H9 (cell line): ENCODE results near the gene DOCK2. TPM values are rescaled to one million over a fixed set of nuclear protein-coding genes. Genes with fewer than 3 reads are reported as not detected.

ENCODE experiments used
- DNase-seq: peaks from one replicate; pipeline ENCODE4 v3.0.0-alpha.2; 2017
- H2AFZ ChIP-seq: one replicate; pipeline ENCODE4 v1.6.1; 2013; ENCODE audit warnings: mild to moderate bottlenecking, low read length, control low read depth, moderate library complexity
- H2AK5ac ChIP-seq: 2 replicates; pipeline ENCODE4 v1.6.1; 2013; ENCODE audit warnings: low read length, control low read depth, mixed read lengths; ENCODE audit not compliant: insufficient read length
- H2BK120ac ChIP-seq: one replicate; pipeline ENCODE4 v1.6.1; 2013; ENCODE audit warnings: low read depth, mild to moderate bottlenecking, low read length, control low read depth, inconsistent platforms; ENCODE audit not compliant: poor library complexity, severe bottlenecking
- H2BK12ac ChIP-seq: 2 replicates; pipeline ENCODE4 v1.6.1; 2013; ENCODE audit warnings: low read length, control low read depth, mixed read lengths, low read depth; ENCODE audit not compliant: insufficient read length
- H2BK15ac ChIP-seq: 2 replicates; pipeline ENCODE4 v1.6.1; 2013; ENCODE audit warnings: low read depth, low read length, control low read depth
- H2BK20ac ChIP-seq: one replicate; pipeline ENCODE4 v1.6.1; 2013; ENCODE audit warnings: low read depth, mild to moderate bottlenecking, low read length, control low read depth, inconsistent platforms; ENCODE audit not compliant: poor library complexity, severe bottlenecking
- H2BK5ac ChIP-seq: 2 replicates; pipeline ENCODE4 v1.6.1; 2013; ENCODE audit warnings: low read length, control low read depth, mixed read lengths; ENCODE audit not compliant: insufficient read length
- H3K14ac ChIP-seq: 2 replicates; pipeline ENCODE4 v1.6.1; 2013; ENCODE audit warnings: low read length, control low read depth; ENCODE audit not compliant: insufficient read depth
- H3K18ac ChIP-seq: 2 replicates; pipeline ENCODE4 v1.6.1; 2013; ENCODE audit warnings: low read depth, mild to moderate bottlenecking, mixed read lengths, low read length, control low read depth; ENCODE audit not compliant: insufficient read length
- H3K23ac ChIP-seq: 2 replicates; pipeline ENCODE4 v1.6.1; 2013; ENCODE audit warnings: low read length, control low read depth, mixed read lengths, low read depth; ENCODE audit not compliant: insufficient read length
- H3K23me2 ChIP-seq: 2 replicates; pipeline ENCODE4 v1.6.1; 2013; ENCODE audit warnings: low read depth, mild to moderate bottlenecking, mixed read lengths, low read length, control low read depth; ENCODE audit not compliant: insufficient read length, poor library complexity, severe bottlenecking
- H3K27ac ChIP-seq: 2 replicates; pipeline ENCODE4 v1.5.1; 2013; ENCODE audit warnings: low read length, control low read depth, mixed read lengths, low read depth; ENCODE audit not compliant: insufficient read length
- H3K27me3 ChIP-seq: 2 replicates; pipeline ENCODE4 v1.6.1; 2013; ENCODE audit warnings: low read length, control low read depth, inconsistent platforms; ENCODE audit not compliant: insufficient read depth
- H3K4ac ChIP-seq: 2 replicates; pipeline ENCODE4 v1.6.1; 2013; ENCODE audit warnings: low read depth, mild to moderate bottlenecking, control low read depth, inconsistent platforms, low read length, moderate library complexity
- H3K4me1 ChIP-seq: 2 replicates; pipeline ENCODE4 v1.6.1; 2013; ENCODE audit warnings: low read length, control low read depth, inconsistent platforms; ENCODE audit not compliant: insufficient read depth
- H3K4me2 ChIP-seq: 2 replicates; pipeline ENCODE4 v1.6.1; 2013; ENCODE audit warnings: low read length, control low read depth, mixed read lengths; ENCODE audit not compliant: insufficient read length, insufficient read depth
- H3K56ac ChIP-seq: 2 replicates; pipeline ENCODE4 v1.6.1; 2013; ENCODE audit warnings: low read depth, mild to moderate bottlenecking, mixed read lengths, low read length, control low read depth; ENCODE audit not compliant: insufficient read length
- H3K79me1 ChIP-seq: 2 replicates; pipeline ENCODE4 v1.6.1; 2013; ENCODE audit warnings: low read depth, mild to moderate bottlenecking, moderate library complexity, low read length, control low read depth, inconsistent platforms; ENCODE audit not compliant: insufficient read depth, poor library complexity, severe bottlenecking
- H3K79me2 ChIP-seq: 2 replicates; pipeline ENCODE4 v1.6.1; 2013; ENCODE audit warnings: low read length, control low read depth, inconsistent platforms; ENCODE audit not compliant: insufficient read depth
- H3K9ac ChIP-seq: 2 replicates; pipeline ENCODE4 v1.6.1; 2013; ENCODE audit warnings: low read length, control low read depth, mixed read lengths; ENCODE audit not compliant: insufficient read length; ENCODE audit errors: extremely low read depth
- H3K9me3 ChIP-seq: one replicate; pipeline ENCODE4 v1.6.1; 2013; ENCODE audit warnings: low read depth, low read length, inconsistent platforms; ENCODE audit not compliant: control insufficient read depth
- H3T11ph ChIP-seq: one replicate; pipeline ENCODE4 v1.6.1; 2013; ENCODE audit warnings: mild to moderate bottlenecking, low read length, control low read depth, inconsistent platforms
- H4K20me1 ChIP-seq: one replicate; pipeline ENCODE4 v1.6.1; 2013; ENCODE audit not compliant: control insufficient read depth, insufficient read length, insufficient read depth
- H4K5ac ChIP-seq: 2 replicates; pipeline ENCODE4 v1.6.1; 2013; ENCODE audit warnings: low read depth, mild to moderate bottlenecking, mixed read lengths, low read length, control low read depth; ENCODE audit not compliant: insufficient read length
- H4K8ac ChIP-seq: replicated peaks from 2 replicates; pipeline ENCODE4 v1.6.1; 2013; ENCODE audit warnings: low read length, control low read depth, mixed read lengths, low read depth; ENCODE audit not compliant: insufficient read length
- H4K91ac ChIP-seq: 2 replicates; pipeline ENCODE4 v1.6.1; 2013; ENCODE audit warnings: low read depth, mild to moderate bottlenecking, moderate library complexity, mixed read lengths, low read length, control low read depth; ENCODE audit not compliant: insufficient read length
- H3K27ac Mint-ChIP-seq, 3 experiments: 2 replicates in 2 of 3; 3 replicates in 1 of 3; pipeline ENCODE4 v1.8.0; 2020 to 2021; ENCODE audit warnings: mixed read lengths in 3 of 3, mild to moderate bottlenecking in 1 of 3, moderate library complexity in 1 of 3
- H3K27me3 Mint-ChIP-seq: 2 replicates; pipeline ENCODE4 v1.8.0; 2021; ENCODE audit warnings: low read depth, mild to moderate bottlenecking, moderate library complexity, mixed read lengths
- H3K36me3 Mint-ChIP-seq, 3 experiments: 2 replicates in 2 of 3; 3 replicates in 1 of 3; pipeline ENCODE4 v1.8.0; 2020 to 2021; ENCODE audit warnings: low read depth in 3 of 3, mixed read lengths in 3 of 3; ENCODE audit not compliant: insufficient read depth in 1 of 3
- H3K4me1 Mint-ChIP-seq, 2 experiments: 2 replicates each; pipeline ENCODE4 v1.8.0; 2020; ENCODE audit warnings: mixed read lengths in 2 of 2
- H3K4me3 Mint-ChIP-seq, 2 experiments: 2 replicates in 1 of 2; 3 replicates in 1 of 2; pipeline ENCODE4 v1.8.0; 2020 to 2021; ENCODE audit warnings: mild to moderate bottlenecking in 2 of 2, mixed read lengths in 2 of 2, moderate library complexity in 1 of 2
- H3K9me3 Mint-ChIP-seq, 2 experiments: 2 replicates in 1 of 2; 3 replicates in 1 of 2; pipeline ENCODE4 v1.8.0; 2020; ENCODE audit warnings: mild to moderate bottlenecking in 2 of 2, mixed read lengths in 2 of 2, moderate library complexity in 1 of 2
- WGBS: extraction: QIAGEN DNeasy Blood & Tissue Kit; methylation state at CpG from one replicate; pipeline ENCODE4 v1.1.7; 2013; ENCODE audit warnings: missing lambda C conversion rate, low lambda C conversion rate, mixed read lengths; ENCODE audit not compliant: insufficient read length; ENCODE audit errors: extremely low coverage; 5-methylcytosine and 5-hydroxymethylcytosine counted together
- total RNA-seq: library from RNA; stranded (reverse); gene quantifications from 2 replicates; pipeline ENCODE4 v1.2.1, GENCODE V29; 2021
- TF ChIP-seq, protein P1 (sequence below): fragments of 200-600 bp; sonication (generic); conservative IDR thresholded peaks from 3 replicates; pipeline ENCODE4 v1.8.0; 2021; ENCODE audit warnings: antibody characterized with exemption, mild to moderate bottlenecking

The DOCK2 gene
- total RNA-seq, 1 experiment from 2014 or later: 7.8 TPM

DNA sequence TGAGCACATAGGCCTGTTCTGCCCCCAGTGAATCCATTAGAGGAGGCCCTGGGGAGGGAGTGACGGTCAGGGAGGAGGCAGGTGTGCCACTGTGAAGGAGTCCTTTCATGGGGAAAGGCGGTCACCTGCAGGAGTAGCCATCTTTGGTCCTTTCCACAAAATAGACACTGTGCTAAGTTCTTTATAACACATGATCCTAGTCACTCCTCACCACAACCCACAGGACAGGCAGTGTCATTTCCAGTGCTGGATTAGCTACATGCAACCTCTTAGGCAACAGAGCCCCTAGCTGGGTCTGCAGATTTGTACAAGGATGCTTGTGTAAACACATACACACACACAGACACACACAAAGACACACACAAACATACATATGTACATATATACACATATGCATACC lies 18.3 kb downstream of the DOCK2 start:
- Histone ChIP-seq H4K5ac (no peak overlapping the region), H2BK20ac (no peak overlapping the region), H2BK5ac (no peak overlapping the region), H3T11ph (no peak overlapping the region), H3K79me2 (no peaks in the 10 kb centered on the region), H2AK5ac (no peak overlapping the region), H2BK15ac (no peak overlapping the region), H3K9ac (no peak overlapping the region), H3K4me2 (no peak overlapping the region), H3K4ac (no peak overlapping the region), H2AFZ (no peak overlapping the region), H3K9me3 (no peaks in the 10 kb centered on the region), H3K14ac (no peak overlapping the region; the same call in 1 of the 2 replicates), H2BK120ac (no peak overlapping the region), H3K4me1 (no peaks in the 10 kb centered on the region), H4K20me1 (no peaks in the 10 kb centered on the region), H3K23ac (no peak overlapping the region), H4K8ac (no peak overlapping the region), H4K91ac (no peak overlapping the region), H3K79me1 (no peaks in the 10 kb centered on the region), H3K23me2 (no peaks in the 10 kb centered on the region), H2BK12ac (no peak overlapping the region), H3K18ac (no peak overlapping the region), H3K27ac (no peak overlapping the region), H3K56ac (no peak overlapping the region), H3K27me3 (no peaks in the 10 kb centered on the region)
- Mint-ChIP-seq H3K4me1 (peaks cover 10 to 14% of the 10 kb centered on the region in 2 experiments), H3K27ac (no peak overlapping the region), H3K27me3 (no peaks in the 10 kb centered on the region), H3K36me3 (no peaks in the 10 kb centered on the region), H3K9me3 (no peaks in the 10 kb centered on the region), H3K4me3 (no peak overlapping the region)
- TF ChIP-seq, protein P1, sequence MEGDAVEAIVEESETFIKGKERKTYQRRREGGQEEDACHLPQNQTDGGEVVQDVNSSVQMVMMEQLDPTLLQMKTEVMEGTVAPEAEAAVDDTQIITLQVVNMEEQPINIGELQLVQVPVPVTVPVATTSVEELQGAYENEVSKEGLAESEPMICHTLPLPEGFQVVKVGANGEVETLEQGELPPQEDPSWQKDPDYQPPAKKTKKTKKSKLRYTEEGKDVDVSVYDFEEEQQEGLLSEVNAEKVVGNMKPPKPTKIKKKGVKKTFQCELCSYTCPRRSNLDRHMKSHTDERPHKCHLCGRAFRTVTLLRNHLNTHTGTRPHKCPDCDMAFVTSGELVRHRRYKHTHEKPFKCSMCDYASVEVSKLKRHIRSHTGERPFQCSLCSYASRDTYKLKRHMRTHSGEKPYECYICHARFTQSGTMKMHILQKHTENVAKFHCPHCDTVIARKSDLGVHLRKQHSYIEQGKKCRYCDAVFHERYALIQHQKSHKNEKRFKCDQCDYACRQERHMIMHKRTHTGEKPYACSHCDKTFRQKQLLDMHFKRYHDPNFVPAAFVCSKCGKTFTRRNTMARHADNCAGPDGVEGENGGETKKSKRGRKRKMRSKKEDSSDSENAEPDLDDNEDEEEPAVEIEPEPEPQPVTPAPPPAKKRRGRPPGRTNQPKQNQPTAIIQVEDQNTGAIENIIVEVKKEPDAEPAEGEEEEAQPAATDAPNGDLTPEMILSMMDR: no peak
- WGBS: no CpG with 5 or more reads among the region's 2 CpGs
- DNase-seq: no peak
